22Rv1 (cell line): ENCODE data around the gene LONRF2.

Source experiments
- CTCF ChIP-seq: fragments of 450-650 bp; IDR thresholded peaks from 2 replicates; pipeline ENCODE4 v1.5.1; 2017; ENCODE audit warnings: mild to moderate bottlenecking
- ZFX ChIP-seq: fragments of 450-650 bp; IDR thresholded peaks from 2 replicates; pipeline ENCODE4 v1.6.1; 2017; ENCODE audit warnings: antibody characterized with exemption, borderline replicate concordance

GRCh38 chr2:100327742-100328141 lies 5.4 kb upstream of the LONRF2 start:
- TF ChIP-seq CTCF (no peak), ZFX (no peak)
